ENCODE results near the gene NPFFR1.

DNA sequence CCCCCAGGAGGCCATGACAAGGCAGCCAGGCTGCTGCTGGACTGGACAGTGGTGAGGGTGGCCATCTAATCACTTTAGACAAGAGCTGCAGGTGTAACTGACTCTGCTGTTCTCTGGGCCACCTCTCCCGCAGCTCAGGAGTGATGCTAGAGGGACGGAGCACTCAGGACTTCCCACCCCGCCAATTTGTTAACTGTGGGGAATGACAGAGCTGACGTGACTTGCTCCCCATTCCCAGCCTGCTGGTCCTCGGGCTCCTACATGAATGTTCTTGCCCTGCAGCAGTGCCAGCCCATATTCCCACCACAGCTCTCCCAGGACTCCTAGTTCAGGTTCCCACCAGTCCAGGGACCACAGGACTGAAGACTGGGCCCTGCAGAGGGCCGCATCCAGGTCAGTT lies 16.7 kb upstream of the NPFFR1 start:
- TF ChIP-seq, protein P1, sequence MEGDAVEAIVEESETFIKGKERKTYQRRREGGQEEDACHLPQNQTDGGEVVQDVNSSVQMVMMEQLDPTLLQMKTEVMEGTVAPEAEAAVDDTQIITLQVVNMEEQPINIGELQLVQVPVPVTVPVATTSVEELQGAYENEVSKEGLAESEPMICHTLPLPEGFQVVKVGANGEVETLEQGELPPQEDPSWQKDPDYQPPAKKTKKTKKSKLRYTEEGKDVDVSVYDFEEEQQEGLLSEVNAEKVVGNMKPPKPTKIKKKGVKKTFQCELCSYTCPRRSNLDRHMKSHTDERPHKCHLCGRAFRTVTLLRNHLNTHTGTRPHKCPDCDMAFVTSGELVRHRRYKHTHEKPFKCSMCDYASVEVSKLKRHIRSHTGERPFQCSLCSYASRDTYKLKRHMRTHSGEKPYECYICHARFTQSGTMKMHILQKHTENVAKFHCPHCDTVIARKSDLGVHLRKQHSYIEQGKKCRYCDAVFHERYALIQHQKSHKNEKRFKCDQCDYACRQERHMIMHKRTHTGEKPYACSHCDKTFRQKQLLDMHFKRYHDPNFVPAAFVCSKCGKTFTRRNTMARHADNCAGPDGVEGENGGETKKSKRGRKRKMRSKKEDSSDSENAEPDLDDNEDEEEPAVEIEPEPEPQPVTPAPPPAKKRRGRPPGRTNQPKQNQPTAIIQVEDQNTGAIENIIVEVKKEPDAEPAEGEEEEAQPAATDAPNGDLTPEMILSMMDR (IDR thresholded peaks at IDR 0.05), result no peak
- TF ChIP-seq POLR2A (IDR thresholded peaks at IDR 0.05), result no peak
- TF ChIP-seq EP300 (IDR thresholded peaks at IDR 0.05), result no peak
- no peak for TF ChIP-seq POLR2AphosphoS5 (IDR thresholded peaks at IDR 0.05)

Data from suprapubic skin (tissue), 4 donors.